Body of pancreas (tissue), 4 donors: Measurements from ENCODE around the gene DOC2A. TPM values are rescaled to one million over a fixed set of nuclear protein-coding genes. Genes with fewer than 3 reads are reported as not detected.
"Not testable (repeated sequence)": the region's sequence is repeated elsewhere in the genome, so short reads cannot be mapped to it uniquely, and the experiment has no call there.

Source experiments
- ATAC-seq: fragments of 150-250 bp; one replicate; pipeline ENCODE4 v1.9.1; 2016
- DNase-seq, 4 donors: peaks; one replicate each; pipeline ENCODE4 v3.0.0-alpha.2; 2019
- H3K27ac ChIP-seq, 4 donors: fragments of 200-600 bp; sonication (generic); 1 replicate in 3 of 4; 2 replicates in 1 of 4; pipeline versions ENCODE4 v1.5.1 to v1.6.1; 2016 to 2019; ENCODE audit warnings: mild to moderate bottlenecking in 1 of 4, mixed read lengths in 1 of 4, moderate library complexity in 1 of 4
- H3K27me3 ChIP-seq, 2 donors: fragments of 200-600 bp; sonication (generic); one replicate each; pipeline ENCODE4 v1.6.0; 2016; ENCODE audit warnings: mild to moderate bottlenecking in 1 of 2
- H3K36me3 ChIP-seq, 2 donors: fragments of 200-600 bp; sonication (generic); replicated peaks in 1 of 2; 2 replicates each; pipeline ENCODE4 v1.5.1; 2016; ENCODE audit warnings: low read depth in 2 of 2; ENCODE audit not compliant: insufficient read depth in 1 of 2
- H3K4me1 ChIP-seq: fragments of 200-600 bp; sonication (generic); one replicate; pipeline ENCODE4 v1.6.0; 2016
- H3K4me3 ChIP-seq, 2 donors: fragments of 200-600 bp; sonication (generic); 1 replicate in 1 of 2; 2 replicates in 1 of 2; pipeline ENCODE4 v1.5.1; 2016 to 2019
- H3K9me3 ChIP-seq, 3 donors: fragments of 200-600 bp; sonication (generic); 1 replicate in 2 of 3; 2 replicates in 1 of 3; pipeline ENCODE4 v1.5.1; 2016
- CTCF ChIP-seq, 7 experiments: fragments of 450-650 bp in 4 of 7; fragments of 200-600 bp in 3 of 7; sonication (generic) in 3 of 7; IDR thresholded peaks; one replicate each; pipeline ENCODE4 v1.5.1; 2016 to 2019; ENCODE audit warnings: antibody characterized with exemption in 7 of 7
- POLR2A ChIP-seq, 3 donors: fragments of 450-650 bp; IDR thresholded peaks; one replicate each; pipeline ENCODE4 v1.6.1; 2016; ENCODE audit warnings: antibody characterized with exemption in 3 of 3, mild to moderate bottlenecking in 2 of 3
- WGBS, 2 donors: methylation state at CpG; one replicate each; pipeline ENCODE4 v1.1.5; 2017; 5-methylcytosine and 5-hydroxymethylcytosine counted together
- intact Hi-C: fragments of 100-400 bp; cut with DNase I; formaldehyde crosslinking; loops from one replicate; pipeline ENCODE4 v1.15.1; 2023
- total RNA-seq, 2 donors: library from RNA; depleted of rRNA; stranded (reverse); fragments of >200 nt; gene quantifications; one replicate each; pipeline ENCODE4 v1.1.0, GENCODE V29; 2016

DOC2A gene
- total RNA-seq, 2 donors from 2014 or later, result 0.78 TPM; not detected in 1

DNA sequence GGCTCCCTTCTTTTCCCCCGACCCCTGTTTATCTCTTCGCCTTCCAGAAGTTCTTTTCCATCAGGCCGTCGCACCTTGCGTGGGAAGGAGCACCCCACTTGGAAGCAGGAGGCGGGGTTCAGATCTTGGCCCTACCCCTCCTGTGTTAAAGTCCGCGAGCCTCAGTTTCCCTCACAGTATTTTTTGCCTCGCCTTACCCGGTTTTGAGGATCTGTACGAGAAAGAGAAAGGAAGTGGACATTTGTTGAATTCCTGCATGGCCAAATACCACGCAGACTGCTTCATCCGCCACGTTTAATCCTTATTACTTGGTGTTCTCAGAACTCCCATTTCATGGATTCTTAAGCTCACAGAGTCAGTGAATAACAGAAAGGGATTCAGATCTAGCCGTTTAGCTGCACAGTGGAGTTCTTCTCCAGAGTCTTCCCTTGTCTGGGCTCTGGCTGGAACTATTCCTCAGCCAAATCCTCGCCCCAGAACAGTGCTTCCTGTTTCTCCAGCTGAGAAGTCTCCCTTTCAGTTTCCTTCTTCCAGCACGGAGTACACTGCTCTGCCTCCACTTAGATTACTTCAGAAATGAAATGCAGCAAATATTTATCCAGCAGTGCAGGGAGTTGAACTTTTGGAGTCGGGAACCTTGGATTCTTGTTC lies 48.4 kb downstream of the DOC2A start:
- ATAC-seq (peak; percentile 31), DNase-seq (peak in 1 of 4 donors; percentile 35)
- intact Hi-C loops, result no loop called here
- H3K27me3 ChIP-seq, result no peaks in the 10 kb centered on the region
- no peaks in the 10 kb centered on the region for H3K36me3 ChIP-seq
- peak overlapping the region; percentile 72 to 92 (median 81) for H3K27ac ChIP-seq
- no peaks in the 10 kb centered on the region for H3K9me3 ChIP-seq
- 1 to 5% methylated on average over 18 of the region's 18 CpGs for WGBS, 2 donors
- peaks cover 16% of the 10 kb centered on the region for H3K4me1 ChIP-seq
- peak overlapping the region; percentile 19 to 66 for H3K4me3 ChIP-seq
- TF ChIP-seq CTCF (IDR thresholded peaks at IDR 0.05) (no peak), POLR2A (IDR thresholded peaks at IDR 0.05) (peak in 1 of 3 donors; percentile 25)

DNA sequence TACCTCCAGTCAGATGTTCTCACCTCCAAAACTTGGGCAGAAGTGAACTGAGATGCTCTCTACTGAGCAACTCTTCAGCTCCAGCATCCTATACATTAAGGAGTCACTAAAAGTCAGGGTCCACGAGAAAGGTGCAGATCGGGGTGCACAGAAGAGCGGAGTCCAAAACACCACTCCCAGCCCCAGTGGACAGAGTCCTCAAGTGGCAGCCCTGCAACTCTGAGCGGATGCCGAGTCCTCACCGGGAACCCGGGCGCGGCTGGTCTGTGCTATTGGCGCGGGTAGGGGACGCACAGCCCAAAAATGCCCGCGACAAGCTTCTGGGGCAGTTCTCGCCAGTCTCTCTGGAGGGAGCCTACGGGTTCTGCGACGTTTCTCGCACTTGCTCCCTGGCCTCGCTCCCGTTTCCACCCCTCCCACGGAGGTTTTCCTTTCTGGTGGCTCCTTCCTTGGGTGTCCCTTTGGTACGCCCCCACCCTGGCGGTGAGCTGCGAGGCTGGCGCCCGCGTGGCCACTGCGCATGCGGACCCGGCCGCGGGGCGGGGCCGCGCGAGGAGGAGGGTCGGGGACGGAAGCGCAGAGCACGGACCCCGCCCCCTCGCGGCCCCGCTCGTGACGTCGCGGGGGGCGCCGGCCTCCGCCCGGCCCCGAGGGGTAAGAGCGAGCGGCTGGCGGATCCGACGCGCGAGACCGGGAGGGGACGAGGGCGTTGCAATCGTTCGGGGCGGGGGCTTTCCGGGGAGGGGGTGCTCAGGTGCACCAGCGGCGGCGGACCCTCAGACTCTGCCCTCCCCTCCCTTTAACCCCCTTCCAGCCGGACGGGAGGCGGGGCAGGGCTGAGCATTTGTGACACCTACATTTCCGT lies 49.1 kb downstream of the DOC2A start, which contains the start of gene TMEM219:
Gene TMEM219 (plus strand): TSS at position 601 of the 865 bp plus-strand sequence. CDS start 1,065 bp downstream, outside the sequence.
- H3K27ac ChIP-seq, result peak within 1 kb of the TSS; percentile 72 to 92 (median 81)
- H3K4me3 ChIP-seq, result peak within 1 kb of the TSS; percentile 19 to 66
- ATAC-seq (peak; percentile 98), DNase-seq (peak; percentile 90 to 93 (median 91))
- H3K36me3 ChIP-seq, result no peaks in the 10 kb centered on the region
- TF ChIP-seq CTCF (IDR thresholded peaks at IDR 0.05) (peak; percentile 30 to 84 (median 75)), POLR2A (IDR thresholded peaks at IDR 0.05) (peak; percentile 49 to 62 (median 58))
- H3K27me3 ChIP-seq, result no peaks in the 10 kb centered on the region
- intact Hi-C loops, result no loop called here
- peaks cover 16% of the 10 kb centered on the region for H3K4me1 ChIP-seq
- 0 to 1% methylated on average over 16 to 58 of the region's 75 CpGs for WGBS, 2 donors
- no peaks in the 10 kb centered on the region for H3K9me3 ChIP-seq

GRCh38 chr16:29961127-29961478 lies 49.7 kb downstream of the DOC2A start:
- 50 to 57% methylated on average over 10 of the region's 10 CpGs for WGBS, 2 donors
- DNase-seq (no peak), ATAC-seq (no peak)
- no peak for TF ChIP-seq CTCF (IDR thresholded peaks at IDR 0.05)
- no peak for TF ChIP-seq POLR2A (IDR thresholded peaks at IDR 0.05)
- intact Hi-C loops, result no loop called here
- no peaks in the 10 kb centered on the region for H3K9me3 ChIP-seq
- H3K4me3 ChIP-seq, result peak overlapping the region in 1 of 2 donors; percentile 66
- H3K4me1 ChIP-seq, result peaks cover 16% of the 10 kb centered on the region
- no peaks in the 10 kb centered on the region for H3K27me3 ChIP-seq
- peak overlapping the region in 3 of 4 donors; percentile 72 to 92 (median 87) for H3K27ac ChIP-seq
- no peaks in the 10 kb centered on the region for H3K36me3 ChIP-seq

GRCh38 chr16:29959821-29960220 lies 51.0 kb downstream of the DOC2A start:
- H3K4me3 ChIP-seq, H3K27me3 ChIP-seq, H3K27ac ChIP-seq, ATAC-seq, H3K9me3 ChIP-seq, H3K36me3 ChIP-seq, DNase-seq, intact Hi-C loops: not testable (repeated sequence)
- 81 to 83% methylated on average over 4 of the region's 4 CpGs for WGBS, 2 donors
- peaks cover 16% of the 10 kb centered on the region for H3K4me1 ChIP-seq

DNA sequence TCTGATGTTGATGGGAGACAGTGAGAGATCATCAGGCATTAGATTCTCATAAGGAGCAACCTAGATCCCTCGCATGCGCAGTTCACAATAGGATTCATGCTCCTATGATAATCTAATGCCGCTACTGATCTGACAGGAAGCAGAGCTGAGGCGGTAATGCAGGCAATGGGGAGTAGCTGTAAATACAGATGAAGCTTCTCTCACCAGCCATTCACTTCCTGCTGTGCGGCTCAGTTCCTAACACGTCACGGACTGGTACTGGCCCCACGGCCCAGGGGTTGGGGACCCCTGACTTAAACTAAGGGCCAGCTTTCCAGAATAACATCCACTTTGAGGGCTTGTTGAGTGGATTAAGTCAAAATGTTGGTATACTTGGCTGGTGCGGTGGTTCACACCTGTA lies 51.5 kb downstream of the DOC2A start:
- Histone ChIP-seq H3K9me3 (no peaks in the 10 kb centered on the region), H3K36me3 (no peaks in the 10 kb centered on the region), H3K4me1 (peaks cover 16% of the 10 kb centered on the region), H3K27ac (no peak overlapping the region), H3K27me3 (no peaks in the 10 kb centered on the region), H3K4me3 (no peak overlapping the region)
- TF ChIP-seq POLR2A (IDR thresholded peaks at IDR 0.05) (no peak), CTCF (IDR thresholded peaks at IDR 0.05) (no peak)
- DNase-seq (no peak), ATAC-seq (no peak)
- intact Hi-C loops, result no loop called here
- WGBS, 2 donors, result 84 to 97% methylated on average over 7 to 9 of the region's 9 CpGs
